GM19452 (cell line): Measurements from ENCODE around the gene RNF151.

Experiments used
- ATAC-seq: cut with Tn5 transposase; IDR thresholded peaks from one replicate; pipeline ENCODE4 v1.9.1; 2021; ENCODE audit not compliant: unreplicated experiment

The RNF151 gene

DNA sequence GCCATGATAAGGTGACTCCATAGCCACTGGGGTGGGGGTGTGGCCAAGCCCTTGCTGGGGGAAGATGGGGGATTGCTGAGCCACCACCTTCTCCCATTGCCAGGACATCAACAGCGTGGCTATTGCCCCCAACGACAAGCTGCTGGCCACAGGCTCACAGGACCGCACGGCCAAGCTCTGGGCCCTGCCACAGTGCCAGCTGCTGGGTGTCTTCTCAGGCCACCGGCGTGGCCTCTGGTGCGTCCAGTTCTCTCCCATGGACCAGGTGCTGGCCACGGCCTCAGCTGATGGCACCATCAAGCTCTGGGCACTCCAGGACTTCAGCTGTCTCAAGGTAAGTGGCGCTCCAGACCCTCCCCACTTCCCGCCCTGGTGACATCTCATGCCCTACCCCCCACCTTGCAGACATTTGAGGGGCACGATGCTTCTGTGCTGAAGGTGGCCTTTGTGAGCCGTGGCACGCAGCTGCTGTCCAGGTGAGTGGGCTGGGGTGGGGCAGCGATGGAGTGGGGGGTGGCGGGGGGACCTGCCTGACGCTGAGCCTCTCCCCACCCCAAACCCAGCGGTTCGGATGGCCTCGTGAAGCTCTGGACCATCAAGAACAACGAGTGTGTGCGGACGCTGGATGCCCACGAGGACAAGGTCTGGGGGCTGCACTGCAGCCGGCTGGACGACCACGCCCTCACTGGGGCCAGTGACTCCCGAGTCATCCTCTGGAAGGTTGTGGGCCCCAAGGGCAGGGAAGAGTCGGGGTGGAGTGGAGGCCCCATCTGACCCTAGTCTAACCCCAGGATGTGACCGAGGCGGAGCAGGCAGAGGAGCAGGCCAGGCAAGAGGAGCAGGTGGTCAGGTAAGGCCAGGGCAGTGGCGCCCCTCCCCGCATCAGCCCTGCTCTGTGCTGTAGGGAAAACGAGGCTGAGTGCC lies 10.6 kb downstream of the RNF151 start:
- ATAC-seq: no peak

DNA sequence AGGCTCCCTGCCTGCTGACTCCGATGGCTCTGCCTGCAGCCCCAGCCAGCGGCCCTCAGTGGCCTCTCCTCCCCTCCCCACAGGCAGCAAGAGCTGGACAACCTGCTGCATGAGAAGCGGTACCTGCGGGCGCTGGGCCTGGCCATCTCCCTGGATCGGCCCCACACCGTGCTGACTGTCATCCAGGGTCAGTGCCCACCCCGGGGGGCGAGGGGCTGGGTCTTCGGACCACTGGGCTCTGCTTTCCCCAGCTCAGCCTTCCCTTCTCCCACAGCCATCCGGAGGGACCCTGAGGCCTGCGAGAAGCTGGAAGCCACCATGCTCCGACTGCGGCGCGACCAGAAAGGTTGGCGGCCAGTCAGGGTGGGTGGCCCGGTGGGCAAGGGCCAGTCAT lies 11.2 kb downstream of the RNF151 start:
- ATAC-seq: no peak

DNA sequence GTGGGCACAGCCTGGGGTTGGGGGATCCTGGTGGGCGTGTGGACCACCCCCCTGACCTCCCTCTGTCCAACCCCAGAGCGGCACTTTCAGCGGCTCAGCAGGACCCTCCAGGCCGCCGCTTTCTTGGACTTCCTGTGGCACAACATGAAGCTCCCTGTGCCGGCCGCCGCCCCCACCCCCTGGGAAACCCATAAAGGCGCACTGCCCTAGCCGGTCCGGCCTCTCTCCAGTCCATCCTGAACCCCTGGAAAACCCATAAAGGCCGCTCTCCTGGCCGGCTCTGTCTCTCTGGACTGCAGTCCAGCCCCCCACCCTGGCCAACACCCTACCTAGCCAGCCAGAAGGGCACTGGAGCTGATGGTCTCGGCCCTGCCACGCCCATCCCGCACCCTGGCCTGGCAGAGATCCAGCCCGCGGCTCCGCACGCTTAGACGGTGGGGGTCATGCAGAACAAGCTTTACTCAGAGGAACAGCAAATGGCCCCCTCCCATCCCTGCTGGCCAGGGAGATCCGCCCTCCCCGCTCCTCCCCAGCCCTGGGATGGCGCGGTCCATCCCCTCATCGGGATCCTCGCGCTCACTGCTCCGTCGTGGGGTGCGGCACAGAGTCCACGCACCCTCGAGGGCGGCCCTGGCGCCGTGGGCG lies 11.9 kb downstream of the RNF151 start:
- ATAC-seq: no peak

DNA sequence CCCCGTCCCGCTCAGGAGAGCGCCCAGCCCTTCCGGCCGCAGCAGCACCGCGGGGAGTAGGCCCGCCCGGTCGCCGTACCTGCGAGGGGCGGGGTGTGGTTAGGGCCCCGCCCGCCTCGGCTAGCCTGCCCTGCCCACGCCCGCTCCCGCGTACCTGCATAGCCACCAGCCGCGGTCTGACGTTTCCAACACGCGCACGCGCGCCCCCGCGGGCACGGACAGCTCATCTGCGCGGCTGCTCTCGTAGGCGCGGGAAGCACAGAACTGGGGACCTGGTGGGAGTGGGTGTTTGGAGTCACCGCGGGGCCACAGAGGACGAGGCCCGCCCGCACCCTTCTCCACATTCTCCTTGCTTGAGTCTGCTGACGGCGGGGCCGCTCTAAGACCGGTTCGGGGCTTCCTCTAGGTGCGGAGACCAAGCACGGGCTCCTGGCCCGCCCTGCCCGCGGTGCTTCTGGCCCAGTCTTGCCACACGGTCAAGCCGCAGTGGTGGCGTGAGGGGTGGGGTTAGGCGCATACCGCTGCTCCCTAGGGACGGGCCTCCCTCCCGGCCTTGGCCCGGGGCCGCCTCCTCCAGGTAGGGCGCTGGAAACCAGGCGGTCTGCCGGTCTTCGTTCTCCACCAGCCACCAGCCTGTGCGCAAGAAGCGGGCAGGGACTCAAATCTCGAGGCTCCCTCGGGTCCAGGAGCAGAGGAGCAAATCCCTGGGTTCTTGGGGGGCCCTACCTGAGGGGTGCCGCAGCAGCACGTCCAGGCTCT lies 12.8 kb downstream of the RNF151 start:
- no peak for ATAC-seq

DNA sequence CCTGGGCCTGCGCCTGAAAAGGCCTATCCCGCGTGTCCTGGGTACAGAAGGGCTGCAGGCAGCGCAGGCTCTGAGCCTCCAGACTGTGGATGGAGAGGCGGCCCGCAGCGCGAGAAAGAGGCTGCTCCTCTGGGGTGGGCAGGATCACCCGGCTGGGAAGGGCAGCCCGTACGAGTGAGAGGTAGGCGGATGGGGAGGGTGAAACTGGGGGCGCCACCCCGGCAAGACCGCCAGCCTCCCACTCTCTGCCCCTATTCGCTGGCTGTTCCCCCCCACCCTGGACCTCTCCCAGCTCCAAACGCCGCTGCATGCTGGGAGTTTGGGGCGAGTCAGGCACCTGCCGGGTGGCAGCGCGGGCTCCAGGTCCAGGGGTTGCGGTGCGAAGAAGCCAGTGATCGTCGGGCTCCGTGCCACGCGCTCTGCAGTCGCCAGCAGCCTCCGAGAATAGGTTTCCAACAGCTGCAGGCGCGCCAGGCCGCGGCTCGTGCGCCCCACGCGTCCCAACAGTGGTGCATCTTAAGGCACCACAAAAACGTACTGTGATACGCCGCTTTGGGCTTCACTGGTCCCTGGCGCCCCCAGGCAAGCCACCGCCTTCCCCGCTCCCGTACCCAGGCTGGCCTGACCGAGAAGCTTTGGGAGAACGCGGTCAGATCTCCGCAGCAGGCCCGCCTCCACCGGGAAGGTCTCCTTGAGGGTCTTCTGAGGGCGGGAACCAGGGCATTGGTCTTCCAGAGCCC lies 13.5 kb downstream of the RNF151 start:
- no peak for ATAC-seq

DNA sequence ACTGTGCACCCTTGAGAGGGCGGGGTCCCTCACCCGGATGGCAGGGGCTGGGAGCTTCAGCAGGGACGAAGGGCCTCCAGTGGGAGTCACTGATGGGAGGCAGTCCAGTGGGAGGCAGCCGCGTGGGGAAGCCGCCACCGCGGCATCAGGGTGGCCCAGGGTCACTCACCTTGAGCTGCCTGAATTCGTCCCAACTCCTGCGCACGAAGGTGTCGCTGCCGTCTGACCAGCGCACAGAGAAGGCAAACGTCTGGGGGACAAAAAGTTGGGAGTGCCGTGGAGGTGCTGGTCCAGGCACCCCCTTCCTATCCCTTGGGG lies 14.1 kb downstream of the RNF151 start:
- ATAC-seq: no peak

DNA sequence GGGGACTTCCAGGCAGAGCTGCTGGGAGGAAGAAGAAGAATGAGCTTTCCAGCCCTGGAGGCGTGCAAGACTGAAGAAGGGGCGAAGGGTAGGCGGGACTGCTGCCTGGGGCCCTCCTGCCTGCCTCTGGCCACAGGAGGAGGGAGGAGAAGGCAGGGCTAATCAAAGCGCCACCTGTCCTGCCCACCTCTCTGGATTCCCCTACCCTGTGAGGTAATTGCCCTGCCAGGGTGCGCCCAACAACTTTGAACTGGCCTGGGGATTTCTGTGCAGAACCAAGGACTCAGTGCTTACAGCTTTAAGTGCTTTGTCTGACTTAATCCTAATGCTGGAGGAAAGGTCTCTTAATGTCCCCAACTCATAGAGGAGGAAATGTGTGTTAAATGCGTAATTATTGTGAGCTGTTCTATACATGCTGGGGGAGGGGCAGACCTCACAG lies 14.8 kb downstream of the RNF151 start, which contains the start of gene NOXO1:
Gene NOXO1, minus strand, starts transcription at position 72 of the 439 bp plus-strand sequence. CDS start 290 bp downstream, outside the sequence.
- ATAC-seq: no peak

DNA sequence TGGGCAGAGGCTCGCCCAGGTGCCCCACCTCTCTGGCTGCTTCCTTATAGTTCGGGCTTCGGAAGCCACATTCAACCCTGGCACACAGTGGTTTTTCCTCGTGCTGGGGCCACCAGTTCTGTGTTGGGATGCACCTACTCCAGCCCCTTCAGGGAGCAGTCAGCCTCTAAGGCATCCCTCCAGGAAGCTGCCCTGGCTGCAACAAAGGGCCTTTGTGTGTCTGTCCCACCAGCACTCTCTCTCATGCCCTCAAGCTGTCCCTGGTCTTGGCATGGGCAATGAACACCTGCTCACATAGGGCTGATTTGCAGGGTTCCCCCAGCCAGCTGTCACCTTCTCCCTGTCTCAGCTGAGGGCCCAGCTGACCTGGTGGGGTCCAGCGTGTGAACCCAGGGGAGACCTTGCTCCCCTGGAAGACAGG lies 15.4 kb downstream of the RNF151 start:
- ATAC-seq: no peak

DNA sequence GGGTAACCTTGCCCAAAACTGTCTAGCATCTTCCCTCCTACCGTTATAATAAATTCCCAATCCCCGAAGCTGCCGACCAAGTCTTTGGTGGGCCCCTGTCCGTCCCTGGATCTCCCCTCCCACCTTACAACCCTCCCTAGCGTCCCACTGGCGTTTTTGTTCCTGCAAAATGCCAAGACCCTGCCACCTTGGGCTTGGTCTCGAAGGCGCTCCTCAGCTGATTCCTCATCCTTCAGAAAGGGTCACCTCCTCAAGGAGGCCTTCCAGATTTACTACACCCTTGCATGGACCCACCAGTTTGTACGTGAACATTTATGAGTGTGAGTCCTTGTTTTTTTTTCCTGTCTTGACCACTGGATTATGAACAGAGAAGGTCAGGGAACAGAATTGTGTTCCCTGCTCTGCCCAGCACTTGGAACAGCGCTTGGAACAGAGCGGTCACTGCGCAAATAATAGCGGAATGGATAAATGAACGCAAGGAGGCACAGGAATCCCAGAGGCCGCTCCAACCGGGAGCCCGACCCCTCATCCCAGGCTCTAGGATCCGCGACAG lies 16.4 kb downstream of the RNF151 start:
- no peak for ATAC-seq

DNA sequence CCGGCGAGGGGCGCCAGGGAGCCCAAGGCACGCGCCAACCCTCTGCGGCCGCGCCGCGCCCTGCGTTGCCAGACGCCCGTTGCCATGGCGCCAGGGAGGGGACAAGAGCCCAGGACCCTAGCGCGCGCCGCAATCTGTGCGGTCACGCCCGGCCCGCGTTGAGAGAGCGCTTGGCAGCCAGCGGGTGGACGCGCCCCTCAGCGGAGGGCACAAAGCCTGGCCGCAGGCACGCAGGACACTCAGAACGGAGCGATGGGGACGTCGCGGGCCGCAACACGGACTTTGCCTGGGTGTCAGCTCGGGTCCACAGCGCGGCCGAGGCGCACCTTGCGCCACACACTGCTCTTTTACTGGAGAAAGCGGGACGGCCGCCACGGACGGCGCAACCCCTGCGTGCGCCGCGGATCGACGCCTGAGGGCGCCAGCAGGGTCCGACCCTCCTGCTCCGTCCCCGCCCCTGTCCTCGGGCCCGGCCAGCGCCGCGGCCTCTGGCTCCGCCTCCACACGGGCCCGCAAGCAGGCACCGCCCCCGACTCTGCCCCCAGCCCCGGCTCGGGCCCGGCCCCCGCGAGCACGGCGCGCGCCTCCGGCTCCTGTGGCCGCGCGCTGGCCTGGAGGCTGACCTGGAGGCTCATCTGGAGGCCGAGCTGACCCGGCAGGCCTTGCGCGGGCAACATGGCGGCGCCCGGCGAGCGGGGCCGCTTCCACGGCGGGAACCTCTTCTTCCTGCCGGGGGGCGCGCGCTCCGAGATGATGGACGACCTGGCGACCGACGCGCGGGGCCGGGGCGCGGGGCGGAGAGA lies 17.1 kb downstream of the RNF151 start, which contains the start of gene GFER:
Gene GFER, plus strand, starts transcription at position 650 of the 803 bp plus-strand sequence. Its CDS starts 26 bp downstream, at position 676.
- ATAC-seq: peak; percentile 66

DNA sequence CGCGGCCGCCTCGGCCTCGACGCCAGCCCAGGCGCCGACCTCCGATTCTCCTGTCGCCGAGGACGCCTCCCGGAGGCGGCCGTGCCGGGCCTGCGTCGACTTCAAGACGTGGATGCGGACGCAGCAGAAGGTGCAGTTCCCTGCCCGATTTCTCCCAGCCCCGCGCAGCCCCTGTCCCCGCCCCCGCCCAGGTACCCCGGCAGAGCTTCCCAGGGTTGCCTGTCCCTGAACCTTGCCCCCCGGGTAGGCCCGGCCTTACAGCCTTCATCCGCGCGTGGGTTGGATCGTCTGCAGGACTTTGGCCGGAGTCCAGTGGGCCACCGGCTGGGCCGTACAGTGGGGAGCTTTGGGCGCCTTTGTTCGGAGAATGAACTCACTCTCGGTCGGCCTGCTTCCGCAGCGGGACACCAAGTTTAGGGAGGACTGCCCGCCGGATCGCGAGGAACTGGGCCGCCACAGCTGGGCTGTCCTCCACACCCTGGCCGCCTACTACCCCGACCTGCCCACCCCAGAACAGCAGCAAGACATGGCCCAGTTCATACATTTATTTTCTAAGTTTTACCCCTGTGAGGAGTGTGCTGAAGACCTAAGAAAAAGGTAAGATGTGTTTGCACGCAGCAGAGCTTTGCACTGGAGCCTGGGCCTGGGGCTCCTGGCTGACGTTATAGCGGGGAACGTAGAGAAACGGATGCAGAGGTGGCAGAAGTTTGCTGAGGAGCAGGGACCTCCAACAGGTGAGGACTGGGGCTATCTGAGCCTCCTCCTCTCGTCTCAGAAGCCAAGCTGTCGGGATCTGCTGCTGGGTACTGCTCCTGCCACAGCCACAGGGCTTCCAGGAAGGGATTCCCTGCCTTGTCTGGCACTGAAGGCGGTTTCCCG lies 17.9 kb downstream of the RNF151 start:
- ATAC-seq: no peak

DNA sequence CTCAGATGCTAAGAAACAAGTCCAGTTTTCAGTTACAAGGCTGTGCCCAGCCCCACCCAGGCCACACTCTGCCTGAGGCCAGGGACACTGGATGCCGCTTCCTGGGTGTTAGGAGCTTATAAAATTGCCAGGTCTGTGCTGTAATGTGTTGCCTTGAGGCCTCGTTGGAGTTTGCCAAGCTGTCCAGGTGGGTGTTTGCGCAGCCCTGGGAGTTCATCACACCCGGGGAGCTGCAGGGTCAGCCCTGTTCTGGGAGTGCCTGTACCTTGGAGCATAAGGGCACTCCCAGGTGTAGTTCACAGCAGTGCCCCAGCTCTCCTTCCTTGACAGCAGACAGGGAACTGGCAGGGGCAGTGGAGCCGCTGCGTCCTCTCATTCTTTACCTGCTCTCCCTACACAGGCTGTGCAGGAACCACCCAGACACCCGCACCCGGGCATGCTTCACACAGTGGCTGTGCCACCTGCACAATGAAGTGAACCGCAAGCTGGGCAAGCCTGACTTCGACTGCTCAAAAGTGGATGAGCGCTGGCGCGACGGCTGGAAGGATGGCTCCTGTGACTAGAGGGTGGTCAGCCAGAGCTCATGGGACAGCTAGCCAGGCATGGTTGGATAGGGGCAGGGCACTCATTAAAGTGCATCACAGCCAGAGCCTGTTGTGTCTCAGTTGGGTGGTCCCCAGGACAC lies 19.0 kb downstream of the RNF151 start:
- ATAC-seq: no peak

DNA sequence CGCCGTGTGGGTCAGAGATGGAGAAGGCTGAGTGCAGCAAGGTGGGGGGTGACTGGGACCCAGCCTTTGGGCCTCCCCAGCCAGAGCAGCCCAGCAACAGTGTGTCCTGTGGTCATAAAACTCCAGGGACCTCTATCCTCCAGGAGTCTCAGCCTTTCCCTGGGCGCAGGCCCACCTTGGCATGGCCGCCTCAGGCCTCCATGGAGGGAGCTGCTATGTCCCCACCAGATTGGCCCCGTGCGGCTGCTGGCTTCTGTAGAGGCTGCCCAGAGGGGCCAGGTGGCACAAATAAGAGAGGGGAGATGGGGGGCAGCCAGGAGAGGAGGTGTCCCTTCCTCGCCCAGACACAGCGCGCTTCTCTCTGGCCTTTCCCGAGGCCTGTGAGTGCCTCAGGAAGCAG lies 20.5 kb downstream of the RNF151 start:
- no peak for ATAC-seq

DNA sequence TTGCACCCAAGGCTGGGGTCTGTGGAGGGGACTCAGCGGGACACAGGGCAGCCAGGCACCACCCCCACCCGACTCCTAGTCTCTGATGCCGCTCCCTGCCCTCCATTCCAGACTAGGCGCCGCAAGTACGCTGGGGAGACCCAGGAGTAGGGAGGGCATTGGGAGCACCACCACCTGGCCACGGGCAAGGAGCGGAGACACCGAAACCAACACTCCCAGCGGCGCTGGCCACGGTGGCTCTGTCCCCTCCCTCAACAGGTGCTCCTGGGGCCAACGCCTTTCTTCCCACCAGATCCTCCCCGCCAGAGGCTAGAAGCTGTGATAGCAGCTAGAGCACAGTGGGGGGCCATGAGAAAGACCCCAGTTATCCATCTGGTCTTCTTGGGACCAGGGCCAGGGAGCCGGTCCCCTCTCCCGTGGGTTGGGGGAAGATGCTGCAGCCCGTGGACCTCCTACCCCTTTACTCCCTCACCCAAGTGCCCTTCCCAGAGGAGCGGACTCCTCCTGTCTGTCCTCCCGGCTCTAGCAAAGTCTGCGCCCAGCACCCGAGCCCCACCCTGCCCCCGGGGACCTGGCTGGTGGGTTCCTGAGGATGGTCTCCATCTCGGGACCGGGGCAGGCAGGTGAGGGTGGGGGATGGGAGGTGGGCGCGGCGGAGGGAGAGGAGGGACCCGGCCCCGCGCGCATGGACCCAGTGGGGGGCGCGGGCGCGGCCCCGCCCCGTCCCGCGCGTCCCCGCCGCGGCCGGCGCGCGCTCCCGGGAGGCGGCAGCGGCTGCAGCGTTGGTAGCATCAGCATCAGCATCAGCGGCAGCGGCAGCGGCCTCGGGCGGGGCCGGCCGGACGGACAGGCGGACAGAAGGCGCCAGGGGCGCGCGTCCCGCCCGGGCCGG lies 22.8 kb downstream of the RNF151 start, which contains the start of gene SYNGR3:
Gene SYNGR3, plus strand, starts transcription at position 762 of the 892 bp plus-strand sequence. CDS start 133 bp downstream, outside the sequence.
- no peak for ATAC-seq

DNA sequence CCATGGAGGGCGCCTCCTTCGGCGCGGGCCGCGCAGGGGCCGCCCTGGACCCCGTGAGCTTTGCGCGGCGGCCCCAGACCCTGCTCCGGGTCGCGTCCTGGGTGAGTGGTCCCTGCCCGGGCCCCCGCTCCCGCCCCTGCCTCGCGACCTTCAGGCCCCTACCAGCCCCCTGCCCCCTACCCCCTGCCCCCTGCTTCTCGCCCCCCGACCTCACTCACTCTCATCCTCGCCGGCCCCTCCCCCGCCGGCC lies 23.4 kb downstream of the RNF151 start:
- no peak for ATAC-seq

DNA sequence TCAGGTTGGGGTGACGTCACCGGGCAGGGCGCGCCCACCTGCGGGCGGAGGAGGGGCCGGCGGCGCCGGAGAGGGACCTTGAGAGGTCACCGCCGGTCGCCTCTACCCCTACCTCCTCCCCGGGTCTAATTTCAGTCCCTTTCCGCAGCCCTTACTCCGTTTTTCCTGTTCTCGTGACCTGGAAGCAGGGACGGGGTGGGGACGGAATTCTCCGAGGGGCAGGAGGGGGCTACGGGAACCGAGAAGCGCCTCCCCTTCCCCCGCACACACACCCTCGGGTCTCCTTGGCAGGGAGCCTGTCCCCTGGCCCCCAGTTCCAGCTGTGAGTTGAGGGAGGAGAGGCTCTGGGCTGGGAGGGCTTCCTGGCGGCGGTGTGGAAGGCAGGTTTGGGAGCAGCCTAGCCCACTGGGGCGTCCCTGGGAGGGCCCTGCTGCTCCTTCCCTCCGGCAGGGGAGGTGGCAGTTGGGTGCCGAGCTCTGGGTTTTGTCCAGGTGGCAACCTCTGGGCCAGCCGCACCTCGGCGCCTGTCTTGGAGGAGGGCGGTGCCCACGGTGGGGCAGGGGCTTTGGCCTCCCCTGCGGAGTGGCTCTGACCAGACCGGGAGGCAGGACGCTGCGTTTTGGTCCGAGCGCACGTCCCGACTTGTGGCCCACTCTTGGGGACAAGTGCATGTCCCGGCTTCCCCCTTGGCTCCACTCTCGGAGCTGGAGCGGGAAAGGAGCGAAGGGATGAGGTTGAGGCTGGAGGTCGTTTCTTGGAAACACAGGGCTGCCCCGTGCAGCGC lies 23.9 kb downstream of the RNF151 start:
- no peak for ATAC-seq
